Measurements from ENCODE around the gene PIEZO1.

PIEZO1 gene

DNA sequence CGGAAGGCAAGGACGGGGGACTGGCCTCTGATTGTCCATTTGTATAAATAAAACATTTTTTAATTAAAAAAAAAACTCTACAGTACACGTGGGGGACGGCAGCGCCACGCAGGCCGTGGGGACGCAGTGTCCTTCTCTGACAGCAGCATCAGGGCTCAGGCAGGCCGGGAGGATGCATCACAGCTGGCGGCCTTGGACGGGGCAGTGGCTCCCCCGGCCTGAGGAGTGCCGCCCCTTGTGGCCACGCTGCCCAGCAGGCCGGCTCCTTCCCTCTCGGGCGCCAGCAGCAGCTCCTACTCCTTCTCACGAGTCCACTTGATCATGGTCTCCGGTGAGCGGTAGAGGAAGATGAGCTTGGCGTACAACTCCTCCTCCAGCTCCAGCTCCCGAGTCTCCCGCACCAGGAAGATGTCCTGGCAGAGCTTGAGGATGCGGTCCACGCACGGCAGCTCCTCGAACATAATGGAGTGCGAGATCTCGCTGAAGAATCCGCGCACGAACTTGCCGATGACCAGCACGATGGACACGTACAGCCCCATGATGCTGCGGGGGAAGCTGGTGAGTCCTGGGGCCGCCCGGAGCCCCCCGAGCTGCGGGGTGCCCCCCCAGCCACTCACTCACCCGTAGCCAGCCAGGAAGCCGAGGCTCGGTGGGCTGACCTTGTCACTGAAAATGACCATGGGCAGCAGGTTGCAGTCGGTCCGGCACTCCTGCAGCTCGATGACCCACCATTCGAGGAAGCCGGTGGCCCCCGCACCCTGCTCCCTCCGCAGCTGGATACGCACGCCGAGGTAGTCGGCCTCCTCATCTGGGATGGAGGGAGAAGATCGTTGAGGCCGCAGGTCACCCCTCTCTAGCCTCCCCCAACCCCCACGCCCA lies 69.5 kb downstream of the PIEZO1 start:
- no peak for DNase-seq

DNA sequence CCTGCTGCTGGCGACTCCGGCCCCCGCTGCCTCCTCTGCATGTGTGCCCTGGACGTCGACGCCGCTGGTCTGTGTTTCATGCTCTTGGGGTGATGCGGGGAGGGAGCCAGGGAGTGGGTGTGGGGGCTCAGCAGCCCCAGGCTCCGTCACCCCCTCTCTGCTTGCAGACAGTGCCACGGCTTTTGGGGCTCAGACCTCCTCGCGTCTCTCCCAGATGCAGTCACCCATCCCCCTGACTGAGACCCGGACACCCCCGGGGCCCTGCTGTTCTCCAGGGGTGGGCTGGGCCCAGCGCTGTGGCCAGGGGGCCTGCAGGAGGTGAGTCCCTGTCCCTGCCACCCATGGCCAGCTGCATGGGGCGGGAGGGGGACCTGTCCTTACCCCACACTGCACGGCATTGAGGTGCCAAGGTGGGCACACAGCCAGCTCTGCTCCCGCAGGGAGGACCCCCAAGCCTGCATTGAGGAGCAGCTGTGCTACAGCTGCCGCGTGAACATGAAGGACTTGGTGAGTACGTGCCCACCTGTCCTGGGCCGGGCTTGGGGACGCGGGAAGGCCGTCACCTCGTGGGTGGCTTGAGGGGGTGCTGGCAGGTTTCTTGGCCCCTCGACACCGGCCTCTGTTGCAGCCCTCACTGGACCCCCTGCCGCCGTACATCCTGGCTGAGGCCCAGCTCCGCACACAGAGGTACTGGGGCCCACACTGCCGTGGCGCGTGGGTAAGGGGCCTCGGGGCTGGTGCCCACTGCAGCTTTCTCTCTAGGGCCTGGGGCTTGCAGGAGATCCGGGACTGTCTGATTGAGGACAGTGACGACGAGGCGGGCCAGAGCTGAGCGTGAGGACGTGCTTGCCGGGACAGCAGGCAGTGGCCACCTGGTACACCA lies 70.4 kb downstream of the PIEZO1 start:
- no peak for DNase-seq

DNA sequence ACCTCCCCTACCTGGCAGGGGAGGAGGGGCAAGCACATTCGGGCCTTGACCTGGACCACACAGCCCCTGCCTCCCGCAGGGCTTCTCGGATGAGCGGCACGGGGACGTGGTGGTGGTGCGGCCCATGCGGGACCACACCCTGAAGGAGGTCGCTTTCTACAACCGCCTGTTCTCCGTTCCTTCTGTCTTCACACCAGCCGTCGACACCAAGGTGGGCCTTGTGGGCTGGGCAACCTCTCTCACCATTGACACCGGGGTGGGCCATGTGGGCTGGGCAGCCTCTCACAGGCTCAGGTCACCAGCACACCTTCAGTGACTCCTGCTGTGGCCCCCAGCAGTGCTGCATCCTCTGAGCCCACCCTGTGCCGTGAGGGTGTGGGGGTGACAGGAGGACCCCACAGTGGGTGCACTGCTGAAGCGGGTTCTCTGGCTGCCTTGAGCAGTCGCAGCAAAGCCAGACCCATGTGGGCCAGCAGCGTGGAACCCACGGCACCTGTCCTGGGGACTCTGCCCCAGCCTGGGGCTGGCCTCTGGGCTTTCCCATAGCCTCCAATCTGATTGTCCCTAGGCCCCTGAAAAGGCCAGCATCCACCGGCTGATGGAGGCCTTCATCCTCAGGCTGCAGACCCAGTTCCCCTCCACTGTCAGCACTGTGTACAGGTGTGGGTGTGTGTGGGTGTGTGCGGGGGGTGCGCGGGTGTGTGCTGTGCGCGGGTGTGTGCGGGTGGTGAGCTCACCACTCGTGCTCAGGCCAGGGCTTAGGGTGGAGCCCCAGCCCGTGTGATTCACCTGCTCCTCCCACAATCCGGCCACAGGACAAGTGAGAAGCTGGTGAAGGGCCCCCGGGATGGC lies 71.2 kb downstream of the PIEZO1 start:
- no peak for DNase-seq

DNA sequence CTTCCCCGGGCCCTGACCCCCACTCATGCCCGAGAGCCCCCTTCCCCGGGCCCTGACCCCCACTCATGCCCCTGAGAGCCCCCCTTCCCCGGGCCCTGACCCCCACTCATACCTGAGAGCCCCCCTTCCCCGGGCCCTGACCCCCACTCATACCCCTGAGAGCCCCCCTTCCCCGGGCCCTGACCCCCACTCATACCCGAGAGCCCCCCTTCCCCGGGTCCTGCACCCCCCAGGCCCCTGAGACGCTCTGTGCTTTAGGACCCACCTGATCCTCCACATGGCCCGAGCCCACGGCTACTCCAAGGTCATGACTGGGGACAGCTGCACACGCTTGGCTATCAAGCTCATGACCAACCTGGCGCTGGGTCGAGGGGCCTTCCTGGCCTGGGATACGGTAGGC lies 72.0 kb downstream of the PIEZO1 start:
- DNase-seq: no peak

DNA sequence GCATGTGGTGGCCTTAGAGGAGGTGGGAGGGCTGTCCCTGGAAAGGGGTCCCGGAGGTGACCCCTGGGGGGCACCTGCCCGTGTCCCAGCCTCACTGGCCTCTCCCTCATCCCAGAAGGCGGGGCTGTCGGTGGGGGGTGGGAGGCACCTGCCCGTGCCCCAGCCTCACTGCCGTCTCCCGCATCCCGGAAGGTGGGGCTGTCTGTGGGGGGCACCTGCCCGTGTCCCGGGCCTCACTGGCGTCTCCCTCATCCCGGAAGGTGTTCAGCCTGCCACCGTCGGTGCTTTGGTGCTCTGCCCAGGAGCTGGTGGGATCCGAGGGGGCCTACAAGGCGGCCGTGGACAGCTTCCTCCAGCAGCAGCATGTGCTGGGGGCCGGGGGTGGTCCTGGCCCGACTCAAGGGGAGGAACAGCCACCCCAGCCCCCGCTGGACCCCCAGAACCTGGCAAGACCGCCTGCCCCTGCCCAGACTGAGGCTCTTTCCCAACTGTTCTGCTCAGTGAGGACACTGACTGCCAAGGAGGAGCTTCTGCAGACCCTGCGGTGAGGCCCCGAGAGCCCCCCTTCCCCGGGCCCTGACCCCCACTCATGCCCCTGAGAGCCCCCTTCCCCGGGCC lies 72.5 kb downstream of the PIEZO1 start:
- no peak for DNase-seq

DNA sequence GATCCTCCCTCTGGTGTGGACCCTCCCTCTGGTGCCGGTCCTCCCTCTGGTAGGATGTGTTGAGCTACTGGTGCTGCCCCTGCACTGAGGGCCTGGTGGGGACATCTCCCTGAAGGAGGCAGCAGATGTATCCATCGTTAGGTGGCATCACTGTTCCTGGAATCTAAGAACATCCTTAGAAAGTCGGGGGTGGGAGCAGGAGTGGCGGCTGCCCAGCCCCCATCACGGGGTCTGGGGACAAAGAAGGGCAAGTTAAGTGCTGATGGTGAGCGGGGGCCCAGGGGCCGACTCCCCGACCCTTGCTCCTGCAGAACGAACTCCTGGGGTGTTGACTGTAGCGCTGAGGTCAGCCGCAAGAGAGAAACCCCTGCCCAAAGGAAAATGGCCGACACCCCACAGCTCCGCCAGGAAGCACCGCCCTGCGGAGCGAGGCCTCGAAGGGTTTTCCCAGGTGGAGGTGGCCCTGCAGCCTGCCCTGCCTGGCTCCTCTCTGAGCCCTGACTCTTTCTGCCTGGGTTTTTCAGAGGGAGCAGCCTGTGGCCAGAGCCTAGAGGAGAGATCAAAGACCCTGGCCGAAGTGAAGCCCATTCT lies 73.2 kb downstream of the PIEZO1 start:
- no peak for DNase-seq

DNA sequence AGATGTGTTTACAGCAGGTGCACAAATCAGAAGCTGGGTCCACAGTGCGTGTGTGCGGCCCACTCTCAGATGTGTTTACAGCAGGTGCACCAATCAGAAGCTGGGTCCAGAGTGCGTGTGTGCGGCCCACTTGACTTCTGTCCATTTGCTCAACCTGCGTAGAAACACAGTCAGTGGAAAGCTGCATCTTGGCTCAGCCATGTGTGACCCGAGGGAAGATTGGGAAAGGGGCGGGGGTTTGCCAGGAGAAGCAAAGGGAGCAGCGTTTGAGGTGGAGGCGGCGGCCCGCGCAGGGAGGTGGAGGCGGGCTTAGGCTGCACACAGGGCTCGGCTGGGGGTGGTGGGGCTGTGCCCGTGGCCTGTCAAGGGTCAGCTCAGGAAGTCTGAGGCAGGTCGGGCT lies 74.5 kb downstream of the PIEZO1 start:
- no peak for DNase-seq

DNA sequence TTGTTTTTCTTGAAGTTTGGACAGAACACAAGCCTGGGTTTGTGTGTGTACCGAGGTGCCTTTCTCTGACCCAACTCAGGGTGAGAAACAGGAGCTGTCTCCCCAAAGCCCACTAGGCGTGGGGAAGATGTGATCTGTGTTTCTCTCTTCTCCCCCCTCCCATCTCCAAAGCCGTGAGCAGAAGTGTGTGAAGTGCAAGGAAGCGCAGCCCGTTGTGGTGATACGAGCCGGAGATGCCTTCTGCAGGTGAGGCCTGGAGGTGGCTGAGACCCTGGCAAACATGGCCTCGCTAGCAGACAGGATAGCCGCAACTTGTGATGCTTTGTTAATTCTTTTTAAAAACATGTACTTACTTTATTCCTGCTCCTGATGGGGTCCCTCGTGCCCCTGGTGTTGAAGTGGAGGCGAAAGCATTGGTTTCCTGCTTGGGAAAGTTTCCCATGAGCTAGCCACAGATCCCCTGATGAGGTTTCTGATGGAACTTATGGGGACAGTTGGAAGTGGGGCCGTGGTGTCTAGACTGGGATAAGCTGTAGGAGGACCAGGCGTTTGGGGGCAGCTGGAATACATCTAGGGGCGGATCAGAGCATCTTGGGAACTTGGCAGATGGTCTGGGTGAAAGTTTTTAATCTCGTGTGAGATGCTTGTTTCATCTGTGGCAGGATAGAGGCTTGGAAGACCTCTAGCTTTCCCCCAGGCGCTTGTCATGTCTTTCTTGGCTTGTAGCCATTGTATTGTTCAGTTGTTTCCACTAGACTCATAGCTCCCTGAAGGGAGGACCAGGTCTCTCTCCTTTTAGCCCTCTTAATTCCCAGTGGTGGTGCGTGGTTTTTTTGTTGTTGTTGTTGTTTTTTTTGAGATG lies 77.8 kb downstream of the PIEZO1 start:
- DNase-seq: no peak

DNA sequence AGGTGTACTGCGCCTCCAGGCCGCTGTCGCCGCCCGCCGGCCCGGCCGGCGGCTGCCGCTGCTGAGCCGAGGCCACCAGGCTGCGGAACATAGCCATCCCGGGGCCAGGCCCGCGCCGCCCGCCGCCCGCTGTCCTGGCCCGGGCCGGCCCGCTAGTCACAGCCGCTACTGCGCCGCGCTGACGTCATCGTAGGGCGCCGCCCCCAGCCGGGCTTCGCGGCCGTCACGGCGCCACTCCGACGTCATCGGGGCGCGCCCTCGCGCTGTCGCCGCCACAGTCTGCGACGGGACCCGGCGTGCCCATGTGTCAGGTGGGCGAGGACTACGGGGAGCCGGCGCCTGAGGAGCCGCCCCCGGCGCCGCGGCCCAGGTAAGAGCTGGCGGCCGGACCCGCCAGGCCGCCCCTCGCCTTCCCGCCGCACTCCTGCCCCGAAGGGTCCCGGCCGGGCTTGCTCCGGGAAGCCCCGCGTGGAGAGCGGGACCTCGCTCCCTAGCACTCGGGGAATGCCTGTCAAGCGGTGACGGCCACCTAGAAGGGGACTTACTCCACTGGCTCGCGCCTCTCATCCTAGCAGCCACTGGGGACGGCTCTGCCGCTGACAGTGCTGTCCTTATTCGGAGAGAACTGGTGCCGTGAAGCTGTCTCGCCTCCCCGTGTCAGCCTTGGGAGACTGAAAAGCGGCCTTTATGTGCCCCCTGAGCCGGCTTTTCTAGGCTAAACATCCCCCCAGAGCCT lies 78.6 kb downstream of the PIEZO1 start, which contains the start of the genes CTU2 and RNF166:
CTU2 (plus strand) TSS at position 275 of the 736 bp plus-strand sequence; CDS start at position 303, 28 bp downstream.
RNF166 (minus strand) TSS at position 180 of the 736 bp plus-strand sequence; CDS start at position 97, 83 bp downstream.
- DNase-seq: peak; percentile 88 to 90

DNA sequence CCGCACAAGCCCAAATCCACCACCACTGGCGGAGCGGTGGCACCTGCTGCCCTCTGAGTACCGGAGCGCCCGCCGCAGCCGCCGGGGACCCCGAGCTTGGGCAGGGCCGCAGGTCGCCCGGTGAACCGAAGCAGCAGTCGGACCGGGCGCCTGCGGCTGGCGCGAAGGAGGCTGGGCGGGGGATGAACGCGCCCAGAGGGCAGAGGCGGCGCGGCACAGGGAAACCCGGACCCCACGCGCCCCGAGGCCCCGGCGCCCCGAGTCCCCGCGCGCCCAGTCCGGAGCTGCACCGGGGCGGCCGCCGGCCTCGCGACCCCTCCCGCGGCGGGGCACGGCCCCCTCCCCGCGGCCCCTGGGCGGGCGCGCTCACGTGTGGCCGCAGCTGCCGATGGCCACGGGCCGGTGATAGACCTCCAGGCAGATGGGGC lies 79.2 kb downstream of the PIEZO1 start:
- no peak for DNase-seq

DNA sequence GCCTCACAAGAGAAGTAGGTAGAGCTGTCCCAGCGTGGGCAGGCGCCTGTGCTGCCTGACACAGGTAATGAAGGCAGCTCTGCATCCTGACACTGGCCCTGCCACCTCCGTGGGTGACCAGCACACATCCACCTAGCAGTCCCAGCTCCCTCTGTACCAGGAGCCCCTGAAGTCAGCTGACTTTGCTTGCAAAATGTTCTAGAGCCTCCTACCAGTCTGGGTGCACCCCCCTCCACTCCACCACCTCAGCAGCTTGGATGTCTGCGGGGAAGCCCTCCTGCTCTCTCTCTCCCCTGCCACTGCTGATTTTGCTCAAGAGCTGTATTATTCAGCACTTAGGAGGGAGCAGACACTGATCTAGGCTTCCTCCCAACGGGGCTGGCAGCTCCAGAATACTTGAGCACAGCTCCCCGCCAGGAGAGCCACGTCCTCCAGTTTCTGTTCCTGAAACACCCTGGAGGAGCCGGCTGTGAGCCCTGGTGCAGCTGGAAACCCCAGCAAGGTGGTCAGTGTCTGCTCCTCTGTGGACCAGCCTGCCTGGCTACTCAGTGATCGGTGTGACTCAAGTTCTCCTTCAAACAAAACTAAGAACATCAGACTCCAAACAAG lies 79.8 kb downstream of the PIEZO1 start:
- DNase-seq: no peak

DNA sequence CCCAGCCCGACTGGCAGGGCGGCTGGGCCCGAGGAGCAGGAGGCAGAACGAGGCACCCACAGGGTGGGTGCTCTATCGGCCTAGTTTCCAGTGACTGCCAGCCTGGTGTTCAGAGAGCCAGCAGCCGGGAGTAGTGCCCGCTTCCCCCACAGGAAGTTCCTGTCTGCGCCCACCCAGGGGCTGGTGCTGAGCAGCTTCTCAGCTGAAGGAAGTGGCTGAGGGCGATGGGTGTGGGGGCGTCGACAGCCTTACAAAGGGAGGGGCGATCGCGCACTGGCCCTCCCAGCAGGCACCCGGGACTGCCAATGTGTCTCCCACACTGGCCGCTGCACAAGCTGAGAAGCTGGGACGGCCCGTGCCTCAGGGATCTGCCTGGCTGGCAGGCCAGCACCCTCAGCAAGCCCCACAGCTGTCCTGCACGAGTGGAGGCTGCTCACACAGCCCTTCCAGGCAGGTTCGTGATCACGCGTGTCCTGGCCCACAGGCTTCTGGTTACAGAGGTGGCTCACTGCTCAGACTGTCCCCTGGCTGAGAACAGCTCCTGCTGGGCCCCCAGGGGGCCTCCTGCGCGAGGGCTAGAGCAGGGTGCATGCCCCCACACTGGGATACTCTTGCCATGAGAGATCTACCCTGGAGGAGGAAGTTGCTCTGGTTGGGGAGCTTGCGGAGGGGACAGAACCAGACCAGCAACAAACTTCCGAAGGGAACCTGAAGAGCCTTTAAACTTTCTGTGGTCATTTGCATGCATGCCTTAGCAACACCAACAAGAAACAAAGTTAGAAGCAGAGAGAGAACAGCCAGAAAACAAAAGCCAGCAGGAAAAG lies 81.3 kb downstream of the PIEZO1 start:
- DNase-seq: peak; percentile 48 to 55

DNA sequence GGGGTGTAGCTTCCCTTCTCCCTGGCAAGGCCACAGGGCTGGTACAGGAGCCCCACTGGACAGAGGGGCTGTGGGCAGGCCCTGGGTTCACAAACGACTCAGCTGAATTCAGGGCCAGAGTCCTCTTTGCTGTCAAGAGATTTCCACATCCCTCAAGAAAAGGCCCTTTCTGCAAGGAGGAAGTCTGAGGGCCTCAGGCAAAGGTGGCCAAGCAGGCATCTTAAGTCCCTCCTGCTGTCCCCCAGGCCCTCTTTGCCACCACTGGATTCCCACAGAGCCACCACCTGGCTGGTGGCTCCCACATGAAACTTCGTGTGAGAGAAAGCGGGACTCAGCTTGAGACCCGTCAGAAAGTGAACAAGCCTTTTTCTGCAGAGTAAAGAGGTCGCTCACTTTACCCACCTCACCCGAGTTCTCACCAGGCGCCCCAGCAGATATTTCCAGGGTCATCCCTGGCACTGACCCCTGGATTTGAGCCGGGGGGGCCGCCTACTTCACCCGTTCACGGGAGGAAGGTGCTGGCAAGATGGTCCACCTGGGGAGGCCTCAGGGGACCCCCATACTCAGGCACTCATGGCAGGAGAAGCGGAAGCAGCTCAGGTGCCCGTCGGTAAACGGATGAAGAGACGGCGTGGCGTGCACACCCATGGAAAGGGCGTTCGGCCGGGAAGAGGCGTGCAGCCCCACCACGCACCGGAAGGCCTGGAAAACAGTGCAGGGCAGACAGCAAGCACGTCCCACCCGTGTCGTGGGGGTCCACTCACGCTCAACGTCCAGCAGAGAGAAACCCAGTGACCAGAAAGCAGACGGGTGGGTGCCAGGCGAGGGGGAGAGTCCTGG lies 82.4 kb downstream of the PIEZO1 start:
- no peak for DNase-seq

DNA sequence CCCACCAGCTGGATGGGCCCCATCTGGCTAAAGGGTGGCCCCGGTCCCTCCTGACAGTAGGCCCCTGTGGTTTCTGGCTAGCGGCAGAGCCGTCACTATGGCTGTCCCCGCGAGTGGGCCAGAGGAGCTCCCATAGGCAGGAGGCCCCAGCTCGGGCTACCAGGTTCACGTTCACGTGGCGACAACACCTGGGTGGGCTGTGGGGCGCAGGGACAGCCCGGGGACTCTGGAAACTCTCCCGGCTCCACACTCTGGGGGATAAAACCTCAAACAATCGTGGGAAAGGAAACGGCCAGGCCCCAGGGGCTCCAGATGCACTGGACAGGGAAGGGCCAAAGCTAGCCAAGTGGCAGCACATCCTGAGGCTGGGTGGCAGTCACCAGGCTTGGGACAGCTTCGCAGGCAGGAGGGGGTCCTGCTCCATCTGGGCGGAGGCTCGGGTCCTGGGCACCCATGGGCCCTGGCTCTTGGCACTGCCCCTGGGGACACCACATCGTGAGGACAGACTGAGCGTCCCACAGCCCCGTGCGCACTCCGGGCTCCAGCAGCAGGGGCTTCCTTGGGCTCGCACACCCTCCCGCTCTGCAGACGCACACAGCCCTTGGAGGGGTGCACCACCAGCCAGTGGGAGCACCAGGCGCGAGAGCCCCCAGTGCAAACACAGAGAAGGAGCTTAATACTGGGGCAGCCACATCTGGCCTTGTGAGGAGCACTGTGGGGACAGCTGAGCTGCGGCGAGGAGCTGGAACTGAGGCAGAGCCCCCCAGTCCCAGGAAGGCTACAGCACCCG lies 83.2 kb downstream of the PIEZO1 start:
- DNase-seq: no peak

DNA sequence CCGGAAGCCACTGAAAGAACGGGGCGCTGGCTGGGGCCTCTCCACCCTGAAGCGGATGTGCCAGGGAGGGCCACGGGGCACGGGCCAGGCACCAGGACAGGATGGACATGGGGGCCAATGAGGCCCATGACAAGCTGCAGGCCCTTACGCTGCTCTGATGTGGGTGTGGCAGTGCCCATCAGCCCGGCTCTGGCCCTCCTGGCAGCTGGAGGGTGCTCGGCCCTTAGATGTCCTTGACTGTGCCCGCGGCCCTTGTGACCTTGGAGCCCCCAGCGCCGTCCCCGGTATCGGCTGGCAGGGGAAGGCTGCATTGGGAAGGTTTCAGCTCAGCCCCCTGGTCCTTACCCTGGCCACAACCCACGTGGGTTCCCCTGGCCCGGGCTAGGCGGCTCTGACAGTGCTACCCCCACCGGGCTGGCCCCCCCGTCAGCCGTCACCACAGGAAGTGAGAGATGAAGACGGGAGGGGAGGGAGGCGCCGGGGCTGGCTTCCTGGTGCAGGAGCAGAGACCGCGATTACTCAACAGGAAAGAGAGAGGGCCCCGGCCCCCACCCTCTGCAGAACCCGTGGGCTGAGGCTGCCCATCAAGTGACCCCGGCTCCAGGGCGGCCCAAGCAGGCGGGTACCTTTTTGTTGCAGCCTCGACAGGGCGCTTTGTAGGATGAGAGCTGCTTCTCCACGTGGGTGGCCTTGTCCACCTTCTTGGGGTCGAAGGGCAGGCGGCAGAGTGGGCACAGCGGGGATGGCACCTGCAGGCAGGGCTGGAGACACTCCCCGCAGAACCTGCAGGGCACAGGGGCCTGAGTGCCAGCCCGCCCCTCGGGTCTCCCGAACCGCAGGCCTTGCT lies 84.2 kb downstream of the PIEZO1 start:
- peak; percentile 93 to 94 for DNase-seq

DNA sequence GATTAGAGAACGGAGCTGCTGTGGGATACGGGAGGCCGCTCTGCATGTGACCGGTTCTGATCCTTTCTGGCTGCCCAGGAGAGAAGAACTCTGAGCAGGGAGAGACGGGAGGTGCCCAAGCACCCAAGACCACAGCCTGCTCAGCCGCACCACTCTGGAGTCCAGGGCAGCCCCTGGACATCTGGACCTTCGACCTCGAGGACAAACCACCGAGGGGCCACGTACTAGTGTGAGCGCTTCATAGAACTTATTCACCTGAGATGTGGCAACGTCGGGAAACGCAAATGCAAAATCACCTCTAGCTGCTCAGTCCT lies 84.7 kb downstream of the PIEZO1 start:
- DNase-seq: no peak

Measured in activated CD4-positive, alpha-beta T cell treated with anti-CD3 and anti-CD28 coated beads, Interleukin-2, amount 50 U/mL, for 4 hours (primary cell).